Colonic mucosa (tissue), 4 donors: ENCODE measurements around the gene DLG2. TPM values are rescaled to one million over a fixed set of nuclear protein-coding genes. Genes with fewer than 3 reads are reported as not detected.

Source experiments
- DNase-seq: peaks from one replicate; pipeline ENCODE4 v3.0.0-alpha.2; 2020
- H3K27ac ChIP-seq: fragments of 200-600 bp; one replicate; pipeline ENCODE4 v1.8.0; 2021
- H3K27me3 ChIP-seq: fragments of 200-600 bp; one replicate; pipeline ENCODE4 v1.8.0; 2021
- H3K36me3 ChIP-seq: fragments of 200-600 bp; one replicate; pipeline ENCODE4 v1.8.0; 2021
- H3K4me1 ChIP-seq: fragments of 200-600 bp; one replicate; pipeline ENCODE4 v1.8.0; 2021; ENCODE audit warnings: mild to moderate bottlenecking
- H3K4me3 ChIP-seq: fragments of 200-600 bp; one replicate; pipeline ENCODE4 v1.8.0; 2021
- H3K9ac ChIP-seq, 2 donors: one replicate each; pipeline ENCODE4 v1.7.0; 2013; ENCODE audit warnings: control low read depth in 2 of 2, low read depth in 2 of 2, low read length in 2 of 2
- H3K9me3 ChIP-seq: fragments of 200-600 bp; one replicate; pipeline ENCODE4 v1.8.0; 2021
- intact Hi-C: fragments of 100-400 bp; cut with DNase I; formaldehyde crosslinking; loops from one replicate; pipeline ENCODE4 v1.14.1; 2022
- total RNA-seq, 2 donors: library from RNA; stranded (reverse); fragmentation: NEBNext Ultra II Directional in 1 of 2; extraction: Animal tissue kit (Norgen Biotek cat#: 25700) in 1 of 2; gene quantifications; one replicate each; pipeline ENCODE4 v1.2.1, GENCODE V29; 2021
- TF ChIP-seq, protein P1 (sequence below): fragments of 200-600 bp; IDR thresholded peaks from one replicate; pipeline ENCODE4 v1.8.0; 2022; ENCODE audit warnings: antibody characterized with exemption, mild to moderate bottlenecking
- donor health status: healthy.
- donor health status: DM: no; HTN: no; CAD: no.
- donor health status: DM: no; HTN: no; CAD: no.

Gene DLG2
- total RNA-seq, 2 donors from 2014 or later = 1.4 to 3.3 TPM

DNA sequence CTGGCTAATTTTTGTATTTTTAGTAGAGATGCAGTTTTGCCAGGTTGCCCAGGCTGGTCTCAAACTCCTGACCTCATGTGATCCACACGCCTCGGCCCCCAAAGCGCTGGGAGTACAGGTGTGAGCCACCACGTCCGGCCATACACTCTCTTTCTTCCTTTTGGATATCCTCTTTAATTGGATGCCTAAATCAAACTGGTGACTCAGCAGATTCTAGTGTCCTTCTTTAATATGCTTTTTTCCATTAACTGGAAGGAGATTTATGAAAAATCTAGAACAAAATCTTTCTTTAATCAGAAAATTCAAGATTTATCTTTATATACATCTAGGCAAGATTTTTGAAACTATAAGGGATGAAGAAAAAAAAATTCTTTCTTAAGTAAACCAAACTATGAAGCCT, 1371.7 kb downstream of the DLG2 start:
- no peak for DNase-seq
- H3K27ac ChIP-seq = no peak overlapping the region
- H3K4me3 ChIP-seq = no peak overlapping the region
- H3K9ac ChIP-seq = no peak overlapping the region
- H3K4me1 ChIP-seq = no peaks in the 10 kb centered on the region
- no peaks in the 10 kb centered on the region for H3K27me3 ChIP-seq
- intact Hi-C loops = no loop called here
- no peaks in the 10 kb centered on the region for H3K9me3 ChIP-seq
- TF ChIP-seq, protein P1, sequence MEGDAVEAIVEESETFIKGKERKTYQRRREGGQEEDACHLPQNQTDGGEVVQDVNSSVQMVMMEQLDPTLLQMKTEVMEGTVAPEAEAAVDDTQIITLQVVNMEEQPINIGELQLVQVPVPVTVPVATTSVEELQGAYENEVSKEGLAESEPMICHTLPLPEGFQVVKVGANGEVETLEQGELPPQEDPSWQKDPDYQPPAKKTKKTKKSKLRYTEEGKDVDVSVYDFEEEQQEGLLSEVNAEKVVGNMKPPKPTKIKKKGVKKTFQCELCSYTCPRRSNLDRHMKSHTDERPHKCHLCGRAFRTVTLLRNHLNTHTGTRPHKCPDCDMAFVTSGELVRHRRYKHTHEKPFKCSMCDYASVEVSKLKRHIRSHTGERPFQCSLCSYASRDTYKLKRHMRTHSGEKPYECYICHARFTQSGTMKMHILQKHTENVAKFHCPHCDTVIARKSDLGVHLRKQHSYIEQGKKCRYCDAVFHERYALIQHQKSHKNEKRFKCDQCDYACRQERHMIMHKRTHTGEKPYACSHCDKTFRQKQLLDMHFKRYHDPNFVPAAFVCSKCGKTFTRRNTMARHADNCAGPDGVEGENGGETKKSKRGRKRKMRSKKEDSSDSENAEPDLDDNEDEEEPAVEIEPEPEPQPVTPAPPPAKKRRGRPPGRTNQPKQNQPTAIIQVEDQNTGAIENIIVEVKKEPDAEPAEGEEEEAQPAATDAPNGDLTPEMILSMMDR = no peak
- H3K36me3 ChIP-seq = no peaks in the 10 kb centered on the region

DNA sequence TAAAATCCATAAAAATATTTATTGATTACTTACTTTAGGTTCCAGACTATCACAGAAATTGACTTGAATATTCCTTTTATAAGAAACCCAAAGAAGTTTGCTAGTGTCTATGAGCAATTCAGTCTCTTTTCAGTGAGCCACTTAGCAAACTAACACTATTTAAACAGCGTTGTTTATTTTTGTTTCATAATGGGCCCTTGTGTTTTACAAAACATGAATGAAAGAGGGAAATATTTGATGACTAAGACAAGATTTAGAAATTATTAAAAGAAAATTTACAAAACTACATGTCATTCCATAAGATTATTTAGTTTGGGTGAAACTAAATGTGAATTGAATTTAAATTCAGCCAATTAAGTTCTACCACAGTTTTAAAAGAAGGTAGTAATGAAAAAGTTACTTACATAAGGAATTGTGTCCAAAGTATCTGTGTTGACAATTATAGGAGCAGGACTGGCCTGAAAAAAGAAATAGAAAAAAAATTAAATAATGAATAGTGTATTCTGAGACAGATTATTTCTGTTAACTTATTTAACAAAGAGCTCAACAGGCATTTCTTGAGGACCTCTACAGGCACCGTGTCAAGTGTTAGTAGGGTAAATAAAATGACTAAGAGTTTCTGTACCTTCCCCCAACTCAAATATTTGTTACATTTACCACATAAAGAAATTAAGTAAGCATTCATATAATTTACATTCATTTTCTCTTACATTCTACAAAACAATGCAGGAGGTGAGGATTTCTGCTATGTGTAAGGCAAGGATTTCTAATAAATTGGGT, 1376.1 kb downstream of the DLG2 start:
- Histone ChIP-seq H3K27ac (no peak overlapping the region), H3K4me3 (no peak overlapping the region), H3K27me3 (no peaks in the 10 kb centered on the region), H3K9me3 (no peaks in the 10 kb centered on the region), H3K36me3 (no peaks in the 10 kb centered on the region), H3K4me1 (no peaks in the 10 kb centered on the region), H3K9ac (no peak overlapping the region)
- TF ChIP-seq, protein P1 = no peak
- intact Hi-C loops = no loop called here
- no peak for DNase-seq

DNA sequence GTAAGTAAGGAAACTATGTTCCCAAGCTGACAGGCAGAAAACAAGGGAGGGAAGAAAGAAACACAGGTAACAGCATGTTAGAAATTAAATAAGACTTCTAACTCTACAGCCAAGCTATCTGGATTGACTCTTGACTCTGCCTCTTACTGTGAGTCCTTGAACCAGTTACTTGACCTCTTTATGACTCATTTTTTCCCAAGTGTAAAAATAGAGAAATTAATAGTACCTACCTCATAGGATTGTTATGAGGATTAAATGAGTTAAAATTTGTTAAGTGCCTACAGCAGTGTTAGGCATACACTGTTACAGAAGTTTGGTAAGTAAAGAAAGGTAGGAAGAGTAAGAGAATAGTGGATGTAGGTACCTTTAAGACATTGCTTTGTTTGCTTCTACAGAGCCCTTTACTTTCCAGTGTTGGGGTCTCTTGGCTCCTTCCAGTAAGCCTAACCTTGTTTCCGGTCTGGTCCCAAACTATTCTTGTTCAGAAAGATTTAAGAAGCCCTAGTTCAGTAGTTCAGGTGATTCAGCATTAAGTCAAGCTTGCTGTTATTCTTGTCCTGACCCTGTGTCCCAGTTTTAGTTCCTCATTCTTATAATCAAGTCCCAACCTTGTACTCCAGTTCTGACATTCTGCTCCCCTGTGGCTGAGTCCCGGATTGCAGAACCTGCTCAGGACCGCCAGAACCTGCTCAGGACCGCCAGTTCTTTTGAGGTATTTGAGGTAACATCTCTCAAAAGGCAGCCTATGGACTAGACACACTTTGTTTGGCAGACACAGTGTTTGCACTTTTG, 1377.6 kb downstream of the DLG2 start:
- no peaks in the 10 kb centered on the region for H3K4me1 ChIP-seq

DNA sequence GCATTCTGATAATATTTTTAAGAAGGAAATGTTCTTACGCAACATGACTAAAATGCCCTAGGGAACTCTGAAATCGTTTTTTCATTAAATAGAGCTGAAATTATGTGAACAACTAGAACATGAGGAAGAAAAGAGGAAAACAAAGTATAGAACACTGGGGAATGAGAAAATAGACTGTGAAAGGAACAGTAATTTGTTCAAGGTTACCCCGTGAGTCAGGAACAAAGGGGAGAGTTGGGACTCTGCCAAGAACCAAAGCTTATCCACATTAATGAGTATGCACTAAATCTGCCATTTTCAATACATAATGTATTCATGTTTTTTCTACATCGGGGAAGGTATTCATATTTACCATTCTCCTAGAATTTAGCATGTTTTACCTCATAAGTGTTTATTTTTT, 1379.2 kb downstream of the DLG2 start:
- no peak overlapping the region for H3K4me3 ChIP-seq
- H3K36me3 ChIP-seq = no peaks in the 10 kb centered on the region
- H3K4me1 ChIP-seq = no peaks in the 10 kb centered on the region
- no peak for DNase-seq
- intact Hi-C loops = no loop called here
- H3K27ac ChIP-seq = no peak overlapping the region
- no peak overlapping the region for H3K9ac ChIP-seq
- H3K27me3 ChIP-seq = no peaks in the 10 kb centered on the region
- TF ChIP-seq, protein P1 = no peak
- no peaks in the 10 kb centered on the region for H3K9me3 ChIP-seq

More for the DNA sequence above, 1377.6 kb downstream of the DLG2 start:
- Histone ChIP-seq H3K27ac (no peak overlapping the region), H3K9ac (no peak overlapping the region), H3K9me3 (no peaks in the 10 kb centered on the region), H3K4me3 (no peak overlapping the region), H3K36me3 (no peaks in the 10 kb centered on the region), H3K27me3 (no peaks in the 10 kb centered on the region)
- TF ChIP-seq, protein P1 = no peak
- no peak for DNase-seq
- intact Hi-C loops = no loop called here

DNA sequence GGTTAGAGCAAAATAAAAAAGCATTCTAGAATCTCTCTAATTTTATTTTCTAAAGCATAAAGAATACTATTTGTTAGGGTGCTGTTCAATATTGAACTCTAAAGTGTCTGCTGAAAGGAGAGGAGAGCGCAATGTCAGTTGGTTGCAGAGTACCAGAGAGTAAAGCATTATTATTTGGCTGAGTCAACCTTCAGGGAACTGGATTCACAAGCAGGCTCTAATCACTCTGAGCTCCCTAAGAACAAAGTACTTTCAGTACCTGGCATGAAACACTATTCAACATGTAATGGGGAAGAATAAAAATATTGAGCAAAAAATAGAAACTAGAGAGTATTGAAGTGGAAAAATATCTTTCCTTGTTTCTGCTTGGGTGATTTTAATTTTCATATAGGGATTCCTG, 1380.0 kb downstream of the DLG2 start:
- TF ChIP-seq, protein P1 = no peak
- no peak for DNase-seq
- H3K27me3 ChIP-seq = no peaks in the 10 kb centered on the region
- intact Hi-C loops = no loop called here
- no peak overlapping the region for H3K27ac ChIP-seq
- no peak overlapping the region for H3K4me3 ChIP-seq
- H3K36me3 ChIP-seq = no peaks in the 10 kb centered on the region
- H3K4me1 ChIP-seq = no peaks in the 10 kb centered on the region
- H3K9ac ChIP-seq = no peak overlapping the region
- H3K9me3 ChIP-seq = no peaks in the 10 kb centered on the region
